Measurements from ENCODE around the gene TULP4.
"Not testable (repeated sequence)": the region's sequence is repeated elsewhere in the genome, so short reads cannot be mapped to it uniquely, and the experiment has no call there.

Gene TULP4

GRCh38 chr6:158296854-158297324, 15.4 kb upstream of the TULP4 start:
- DNase-seq = not testable (repeated sequence)

- DNase-seq = not testable (repeated sequence)
These were observed 14.6 kb upstream of the TULP4 start for GRCh38 chr6:158297657-158298056.

GRCh38 chr6:158300306-158301143, 11.7 kb upstream of the TULP4 start:
- DNase-seq = not testable (repeated sequence)

- DNase-seq = not testable (repeated sequence)
These were observed 10.7 kb upstream of the TULP4 start for GRCh38 chr6:158301561-158301960.

DNA sequence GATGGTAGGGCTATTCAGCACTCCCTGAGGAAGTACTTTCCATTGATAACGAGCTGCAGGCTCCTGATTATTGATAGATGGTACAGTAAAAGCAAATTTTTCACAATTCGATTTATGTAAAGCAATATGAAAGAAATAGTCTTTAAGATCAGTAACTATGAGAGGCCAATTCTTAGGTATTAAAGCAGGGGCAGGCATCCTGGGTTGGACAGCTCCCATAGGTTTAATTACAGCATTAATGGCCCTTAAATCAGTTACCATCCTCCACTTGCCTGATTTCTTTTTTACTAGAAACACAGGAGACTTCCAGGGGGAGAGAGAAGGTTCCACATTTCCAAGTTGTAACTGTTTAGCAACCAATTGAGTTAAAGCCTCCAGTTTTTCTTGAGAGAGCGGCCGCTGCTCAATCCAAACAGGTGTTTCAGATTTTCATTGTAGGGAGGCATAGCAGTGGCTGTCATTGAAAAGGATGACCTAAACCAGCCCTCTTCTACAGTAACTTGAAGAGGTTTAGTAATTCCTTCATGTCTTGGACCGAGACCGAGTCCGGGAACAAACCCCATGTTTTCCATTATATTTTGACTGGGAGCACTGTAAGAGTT, 10.0 kb upstream of the TULP4 start:
- not testable (repeated sequence) for DNase-seq

- no peak for DNase-seq
These were observed 9.0 kb upstream of the TULP4 start for GRCh38 chr6:158303210-158303731.

- no peak for DNase-seq
These were observed 8.0 kb upstream of the TULP4 start for GRCh38 chr6:158304254-158304653.

DNA sequence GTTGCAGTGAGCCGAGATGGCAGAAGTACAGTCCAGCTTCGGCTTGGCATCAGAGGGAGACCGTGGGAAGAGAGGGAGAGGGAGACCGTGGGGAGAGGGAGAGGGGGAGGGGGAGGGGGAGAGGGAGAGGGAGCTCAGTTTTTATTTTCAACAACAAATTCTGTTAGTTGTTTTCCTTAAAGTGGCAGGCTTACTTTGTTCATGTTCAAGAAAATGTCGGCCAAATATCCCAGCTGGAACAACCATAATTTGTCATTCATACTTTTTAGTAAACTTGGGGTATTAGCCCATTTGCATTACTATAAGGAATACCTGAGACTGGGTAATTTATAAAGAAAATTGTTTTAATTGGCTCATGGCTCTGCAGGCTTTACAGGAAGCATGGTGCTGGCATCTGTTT, 2.5 kb upstream of the TULP4 start:
- no peak for DNase-seq

- DNase-seq = no peak
These were observed 1.1 kb upstream of the TULP4 start for GRCh38 chr6:158311193-158311592.

- no peak for DNase-seq
These were observed 639 bp upstream of the TULP4 start for GRCh38 chr6:158311626-158312025.

GRCh38 chr6:158312672-158313397, 570 bp downstream of the TULP4 start:
- DNase-seq = no peak

- DNase-seq = no peak
These were observed 1.7 kb downstream of the TULP4 start for GRCh38 chr6:158313989-158314388.

- DNase-seq = no peak
These were observed 2.5 kb downstream of the TULP4 start for GRCh38 chr6:158314737-158315136.

DNA sequence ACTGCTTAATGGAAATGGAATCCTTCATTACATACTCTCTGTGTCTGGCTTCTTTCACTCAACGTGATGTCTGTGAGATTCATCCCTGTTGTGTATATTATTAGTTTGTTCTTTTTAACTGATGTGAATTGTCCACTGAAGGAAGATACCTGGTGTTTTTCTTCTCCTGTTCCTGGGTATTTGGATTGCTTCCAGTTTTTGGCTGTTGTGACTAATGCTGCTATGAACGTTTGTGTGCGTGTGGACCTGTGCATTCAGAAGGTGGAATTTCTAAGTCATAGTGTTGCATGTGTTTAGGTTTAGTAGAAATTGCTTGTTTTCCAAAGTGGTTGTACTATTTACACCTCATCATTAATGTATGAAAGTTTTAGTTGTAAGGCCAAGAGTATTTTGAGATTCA, 3.8 kb downstream of the TULP4 start:
- DNase-seq = no peak

DNA sequence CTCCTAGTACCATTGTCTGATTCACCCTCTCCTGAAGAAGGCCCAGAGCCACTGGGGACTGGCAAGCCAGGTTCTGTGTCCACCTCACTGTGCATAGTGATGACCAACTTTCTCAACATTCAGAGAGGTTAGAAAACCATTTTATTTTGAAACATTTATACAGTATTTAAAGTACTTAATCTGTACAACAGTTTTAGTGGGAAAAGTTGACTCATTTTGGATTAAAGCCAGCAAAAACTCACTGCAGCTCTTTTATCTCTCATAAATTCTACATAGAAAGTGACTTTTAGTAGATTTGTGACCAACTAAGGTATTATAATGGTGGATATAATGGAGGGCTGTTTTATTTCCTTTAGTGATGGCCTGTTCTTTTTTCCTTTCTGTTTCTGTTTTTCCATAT, 9.7 kb downstream of the TULP4 start:
- no peak for DNase-seq

- DNase-seq = no peak
These were observed 10.1 kb downstream of the TULP4 start for GRCh38 chr6:158322400-158322723.

DNA sequence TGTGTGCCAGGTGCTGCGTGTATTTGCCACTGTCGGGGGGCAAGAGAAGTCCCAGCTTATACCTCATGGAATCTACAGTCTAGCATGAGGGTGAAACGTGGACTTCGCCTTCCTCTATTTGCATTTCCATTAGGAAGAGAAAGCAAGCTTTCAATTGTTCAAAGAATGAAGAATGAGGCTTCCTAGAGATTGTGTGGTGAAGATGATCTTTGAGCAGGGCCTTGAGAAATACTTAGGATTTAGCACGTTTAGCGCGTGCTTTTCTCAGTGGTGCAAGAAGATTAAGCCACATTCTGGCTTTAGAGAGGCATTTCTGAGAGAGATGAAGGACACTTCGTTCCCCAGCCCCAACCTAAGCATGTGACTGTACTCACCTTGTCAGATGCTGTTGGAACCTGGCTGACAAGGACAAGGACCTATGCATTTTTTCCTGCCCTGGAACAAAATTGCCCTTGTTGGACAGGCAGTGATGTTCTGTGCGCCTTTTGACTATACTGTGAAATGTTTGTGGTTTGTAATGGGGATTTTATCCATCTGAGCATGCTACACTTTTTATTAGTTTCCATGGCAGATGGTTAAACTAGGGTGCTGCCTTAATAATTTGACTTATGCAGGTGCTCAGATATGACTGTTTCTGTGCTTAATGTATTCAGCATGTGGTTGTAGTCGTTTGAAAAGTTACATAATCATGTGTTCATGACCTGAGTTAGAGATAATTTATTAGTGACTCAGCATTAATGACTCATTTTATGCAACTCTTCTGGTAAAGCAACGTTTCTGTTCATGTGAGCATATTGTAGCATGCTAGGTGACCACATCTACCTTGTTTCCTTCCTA, 10.7 kb downstream of the TULP4 start:
- DNase-seq = no peak

DNA sequence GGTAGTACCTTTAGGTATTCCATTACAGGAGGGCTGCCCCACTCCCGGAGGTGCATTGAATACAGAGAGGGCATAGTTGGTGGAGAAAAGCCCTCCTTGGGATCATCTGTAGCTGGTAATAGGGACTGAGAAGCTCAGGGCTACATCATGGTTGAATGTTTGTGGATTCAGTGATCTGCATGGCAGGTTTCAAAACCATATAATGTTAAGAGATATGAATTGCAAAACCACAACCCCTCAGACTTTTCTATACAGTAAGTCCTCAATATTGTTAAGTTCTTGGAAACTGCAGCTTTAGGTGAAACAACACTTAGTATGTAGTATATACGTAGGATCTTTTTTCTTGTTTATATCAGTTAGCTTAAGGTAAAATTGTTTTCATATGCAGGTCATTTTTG, 11.3 kb downstream of the TULP4 start:
- DNase-seq = no peak

DNA sequence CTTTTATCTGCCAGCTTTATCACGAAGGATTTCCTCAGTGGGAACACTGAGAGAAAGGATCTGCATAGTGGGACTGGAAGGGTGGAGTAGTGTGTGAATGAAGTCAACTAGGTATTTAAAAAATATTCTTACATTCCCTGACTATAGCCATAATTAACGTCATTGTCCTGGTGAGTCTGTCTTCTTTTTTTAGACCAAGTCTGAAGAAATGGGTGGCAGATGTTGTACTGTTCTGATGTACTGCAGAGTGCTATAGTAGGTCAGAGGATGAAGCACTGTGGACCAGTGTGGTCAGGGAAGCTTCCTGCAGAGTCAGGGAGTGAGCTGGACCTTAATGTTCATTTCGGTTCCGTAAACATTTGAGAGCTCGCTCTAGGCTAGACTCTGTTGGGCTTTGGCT, 11.9 kb downstream of the TULP4 start:
- DNase-seq = no peak

GRCh38 chr6:158327211-158327610, 14.9 kb downstream of the TULP4 start:
- no peak for DNase-seq

DNA sequence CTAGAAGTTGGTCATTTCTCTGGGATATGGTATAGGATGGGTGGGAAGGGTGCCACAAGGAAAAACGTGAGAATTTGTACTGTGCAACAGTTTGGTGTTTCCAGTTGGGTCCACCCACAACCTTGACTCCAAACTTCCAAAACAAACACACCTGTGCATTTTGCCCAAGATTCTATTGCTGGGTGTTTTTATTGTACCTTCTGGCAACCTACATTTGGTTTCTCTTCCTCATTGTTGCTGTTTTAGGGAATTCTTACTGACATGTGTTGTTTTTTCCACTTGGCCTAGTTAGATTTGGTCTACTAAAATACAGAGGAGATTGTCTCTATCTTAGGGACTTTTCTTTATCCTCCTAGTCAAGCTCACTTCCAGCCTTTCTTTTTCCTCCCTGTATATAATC, 16.7 kb downstream of the TULP4 start:
- DNase-seq = no peak

DNA sequence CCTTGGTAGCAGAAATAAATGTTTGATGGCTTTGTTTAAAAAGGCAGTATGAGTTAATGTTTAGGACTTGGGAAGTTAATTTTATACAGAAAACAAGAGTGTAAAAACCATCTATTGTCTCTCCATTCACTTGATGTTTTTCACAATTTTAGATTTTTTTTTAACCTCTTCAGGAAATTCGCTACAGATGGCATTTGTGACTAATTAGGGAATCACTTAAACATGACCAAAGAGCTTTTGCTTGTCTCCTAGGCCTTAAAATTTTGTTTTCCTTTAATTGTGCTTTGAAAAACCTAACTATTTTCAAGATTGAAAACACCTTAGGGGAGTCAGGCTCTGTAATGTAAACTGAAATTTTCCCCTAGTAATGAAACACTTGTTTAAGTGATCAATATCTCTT, 17.3 kb downstream of the TULP4 start:
- no peak for DNase-seq

GRCh38 chr6:158330016-158330415, 17.8 kb downstream of the TULP4 start:
- DNase-seq = no peak
